HuH-7 (cell line): Measurements from ENCODE around the gene ZNF618.

ENCODE experiments used
- DNase-seq: peaks from one replicate; pipeline ENCODE4 v3.0.0; 2011; ENCODE audit warnings: low spot score

Gene ZNF618

GRCh38 chr9:113876151-113876992, at the start of gene ZNF618:
ZNF618 (plus strand) TSS chr9:113876309; CDS start chr9:113876381, 72 bp downstream.
- DNase-seq, result peak; percentile 49

DNA sequence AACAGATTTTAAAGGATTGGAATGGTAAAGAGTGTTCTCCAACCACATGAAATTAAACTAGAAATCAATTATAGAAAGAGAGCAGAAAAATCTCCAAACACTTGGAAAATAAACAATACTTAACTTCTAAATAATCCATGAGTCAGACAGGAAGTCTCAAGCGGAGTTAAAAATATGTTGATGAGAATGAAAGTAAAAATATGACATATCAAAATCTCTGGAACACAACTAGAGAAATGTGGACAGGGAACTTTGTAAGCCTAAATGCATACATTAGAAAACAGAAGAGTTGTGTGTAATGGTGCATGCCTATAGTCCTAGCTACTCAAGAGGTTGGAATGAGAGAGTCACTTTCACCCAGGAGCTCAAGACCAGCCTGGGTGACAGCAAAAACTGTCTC, 47.9 kb upstream of the ZNF618 start:
- no peak for DNase-seq

DNA sequence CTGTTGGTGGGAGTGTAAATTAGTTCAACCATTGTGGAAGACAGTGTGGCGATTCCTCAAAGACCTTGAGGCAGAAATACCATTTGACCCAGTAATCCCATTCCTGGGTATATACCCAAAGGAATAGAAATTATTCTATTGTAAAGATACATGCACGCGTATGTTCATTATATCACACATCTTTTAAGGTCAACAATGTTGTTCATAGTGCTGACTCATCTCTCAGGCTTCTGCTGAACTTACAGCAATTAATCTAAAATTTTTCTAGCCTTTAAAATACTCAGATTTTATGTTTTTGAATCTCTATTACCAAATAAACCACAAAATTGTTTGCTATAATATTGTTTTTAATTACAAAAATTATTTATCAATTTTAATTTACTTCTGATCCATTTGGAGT, 38.8 kb upstream of the ZNF618 start:
- no peak for DNase-seq

DNA sequence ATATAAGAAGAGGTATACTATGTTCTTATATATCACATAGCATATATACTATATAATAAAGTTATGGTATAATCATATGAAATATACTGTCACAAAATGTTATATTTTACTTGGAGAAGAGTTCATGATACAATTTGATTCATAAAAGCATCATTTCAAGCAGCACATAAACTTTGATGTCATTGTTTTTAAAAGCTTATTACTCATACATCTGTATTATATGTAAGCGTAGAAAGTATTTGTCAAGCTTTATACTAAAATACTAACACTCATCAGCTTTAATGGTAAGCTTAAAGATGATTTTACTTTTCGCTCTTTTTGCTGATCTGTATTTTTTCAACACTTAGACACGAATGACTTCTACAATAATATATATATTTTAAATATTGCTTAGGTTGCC, 34.0 kb upstream of the ZNF618 start:
- DNase-seq, result no peak

DNA sequence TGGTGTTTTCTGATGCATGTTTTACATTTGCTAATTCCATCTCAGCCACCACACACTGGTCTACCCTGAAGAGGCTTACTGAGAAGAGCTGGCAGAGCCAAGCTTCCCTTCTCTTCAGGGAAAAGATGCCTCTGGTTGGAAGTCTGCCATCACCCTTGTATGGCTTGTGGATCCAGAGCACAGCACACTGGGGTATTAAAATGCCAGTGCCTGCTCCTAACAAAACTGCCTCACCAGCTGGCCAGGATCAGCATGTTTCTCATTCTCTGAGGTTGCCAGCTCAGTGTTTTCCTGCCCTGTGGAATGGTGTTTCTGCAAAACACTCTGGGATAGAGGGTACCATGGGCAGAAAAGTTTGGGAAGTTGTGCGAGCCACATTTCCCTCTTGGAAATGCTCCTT, 31.6 kb upstream of the ZNF618 start:
- no peak for DNase-seq

DNA sequence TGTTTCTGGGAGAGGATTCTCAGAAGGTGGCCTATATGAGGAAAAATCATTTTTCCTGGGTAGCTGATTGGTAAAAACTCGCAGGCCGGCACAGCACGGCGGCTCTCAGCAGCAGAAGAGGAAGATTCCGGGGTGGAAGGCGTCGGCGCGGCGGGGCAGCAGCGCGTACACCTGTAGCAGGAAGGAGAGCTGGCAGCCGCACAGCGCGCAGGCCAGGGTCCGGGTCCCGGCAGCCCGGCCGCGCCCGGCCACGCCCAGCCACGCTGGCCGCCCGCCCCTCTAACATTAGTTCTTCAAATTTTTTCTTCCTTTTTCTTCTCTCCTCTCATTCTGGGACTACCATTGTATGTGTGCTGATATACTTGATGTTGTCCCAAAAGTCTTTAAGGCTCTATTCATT, 24.8 kb upstream of the ZNF618 start:
- DNase-seq, result no peak

- DNase-seq, result no peak
Measured at GRCh38 chr9:113851873-113852272, 24.2 kb upstream of the ZNF618 start.

DNA sequence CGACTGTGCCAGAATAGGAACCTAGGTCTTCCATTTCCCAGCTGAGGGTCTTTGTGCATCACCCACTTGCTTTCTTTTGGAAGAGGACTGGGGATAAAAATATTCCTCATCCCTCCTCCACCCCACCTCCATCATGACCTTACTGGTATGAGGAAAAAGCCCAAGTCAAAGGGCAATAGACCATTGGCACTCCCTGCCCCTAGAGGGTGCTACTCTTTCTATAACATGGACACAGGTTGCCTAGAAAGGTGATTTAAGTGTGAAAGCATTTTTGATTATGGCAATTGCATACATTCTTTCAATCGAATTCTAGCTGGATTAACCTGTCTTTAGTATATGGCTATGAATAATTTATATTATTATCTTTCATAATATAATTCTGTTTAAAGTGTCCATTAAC, 22.8 kb upstream of the ZNF618 start:
- peak; percentile 56 for DNase-seq

DNA sequence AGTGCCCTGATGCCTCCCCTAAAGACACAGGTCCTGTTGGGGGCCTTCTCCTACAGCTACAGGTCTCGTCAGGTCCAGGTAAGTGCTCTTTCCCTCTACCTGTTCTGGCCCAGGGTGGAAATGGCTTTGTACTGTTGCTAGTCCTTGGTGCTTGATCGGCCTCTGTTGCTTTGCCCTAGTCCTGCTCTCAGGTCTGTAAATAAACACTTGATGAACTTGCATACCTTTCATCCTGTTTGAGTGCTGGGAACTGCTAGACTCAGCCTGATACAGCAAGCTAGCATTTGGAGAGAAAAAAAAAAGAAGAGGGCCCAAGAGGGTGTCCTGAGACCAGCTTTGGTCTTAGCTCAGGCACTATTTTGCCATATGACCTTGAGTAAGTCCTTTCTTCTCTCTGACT, 21.8 kb upstream of the ZNF618 start:
- DNase-seq, result no peak

DNA sequence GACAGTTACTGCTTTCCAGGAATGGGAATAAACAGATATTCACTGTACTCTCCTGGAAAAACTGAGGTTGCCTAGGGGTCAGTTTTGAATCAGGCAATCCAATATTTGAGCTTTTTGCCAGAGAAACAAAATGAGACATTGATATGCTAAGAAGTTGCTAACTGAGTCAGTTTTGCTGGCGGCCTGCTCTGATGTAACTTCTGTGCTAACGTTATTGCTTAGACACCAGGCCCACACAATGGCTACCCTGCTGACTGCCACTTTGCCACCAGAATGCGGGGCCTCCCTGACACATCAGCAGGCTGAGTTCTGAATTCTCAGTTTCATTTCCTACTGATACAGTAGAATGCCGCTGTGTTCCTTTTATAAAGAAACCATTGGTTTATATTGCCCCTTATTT, 18.2 kb upstream of the ZNF618 start:
- no peak for DNase-seq

DNA sequence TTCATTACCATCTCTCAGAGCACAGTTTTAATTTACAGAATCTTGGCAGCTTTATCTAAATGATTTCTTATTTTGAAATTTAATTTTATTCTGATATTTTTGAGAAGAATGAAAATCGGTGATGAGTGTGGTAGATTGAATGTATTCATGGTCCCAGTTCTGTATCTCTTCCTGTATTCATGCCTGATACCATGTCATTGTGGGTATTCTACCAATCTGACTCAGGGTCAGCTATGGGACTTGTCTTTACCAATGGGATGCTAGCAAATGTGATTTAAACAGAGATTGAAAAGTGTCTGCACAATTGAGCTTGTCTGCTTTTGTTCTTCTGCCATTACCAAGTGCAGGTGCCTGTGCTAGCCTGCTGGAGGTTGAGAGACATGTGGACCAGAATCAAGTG, 17.8 kb upstream of the ZNF618 start:
- DNase-seq, result no peak

GRCh38 chr9:113863345-113863744, 12.8 kb upstream of the ZNF618 start:
- no peak for DNase-seq

DNA sequence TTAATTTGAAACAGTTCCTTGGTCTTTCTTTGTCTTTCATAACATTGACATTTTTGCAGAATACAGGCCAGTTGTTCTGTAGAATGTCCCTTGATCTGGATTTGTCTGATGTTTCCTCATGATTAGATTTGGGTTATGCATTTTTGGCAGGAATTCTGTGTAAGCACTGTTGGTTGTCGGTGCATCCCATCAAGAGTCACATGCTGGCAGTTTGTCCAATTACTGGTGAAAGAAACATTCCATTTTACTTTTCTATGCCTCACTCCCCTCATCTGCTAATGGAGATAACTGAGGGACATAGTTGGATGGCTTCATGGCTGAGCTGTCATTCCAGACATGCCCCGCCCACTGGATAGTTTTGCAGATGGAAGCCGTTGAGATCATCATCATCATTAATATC, 7.6 kb upstream of the ZNF618 start:
- DNase-seq, result no peak

DNA sequence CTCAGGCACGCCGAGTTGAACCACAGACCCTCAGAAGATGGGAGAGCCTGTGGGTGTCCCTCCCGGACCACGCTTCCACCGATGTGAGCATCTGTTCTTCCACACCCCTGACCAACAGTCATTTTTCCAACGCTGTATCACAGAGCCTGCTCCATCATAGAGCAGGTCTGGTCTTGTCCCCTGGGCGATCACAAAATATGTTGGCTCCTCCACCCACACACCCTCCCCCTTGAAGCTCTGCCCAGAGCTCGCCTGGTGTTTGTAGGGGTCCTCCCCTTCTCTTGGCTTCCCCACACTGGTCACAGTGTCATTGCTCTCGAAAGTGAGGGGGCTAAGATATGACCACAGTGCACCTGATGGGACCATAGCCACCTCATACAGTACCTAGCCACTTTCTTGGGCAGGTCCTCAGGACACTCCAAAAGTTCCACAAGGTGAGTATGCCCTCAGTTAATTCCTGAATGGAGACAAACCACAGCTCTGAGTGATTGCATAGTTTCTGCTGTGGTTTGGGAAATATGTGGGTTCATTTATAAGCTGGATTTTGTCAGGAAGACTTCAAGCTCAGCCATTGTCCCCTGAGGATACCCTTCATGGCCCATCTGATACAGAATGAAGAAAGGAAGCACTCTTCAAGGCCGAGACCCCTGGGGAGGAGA, 3.5 kb upstream of the ZNF618 start:
- DNase-seq, result no peak

- no peak for DNase-seq
Measured at GRCh38 chr9:113873446-113873845, 2.7 kb upstream of the ZNF618 start.

- DNase-seq, result no peak
Measured at GRCh38 chr9:113873926-113874325, 2.2 kb upstream of the ZNF618 start.

- DNase-seq, result peak; percentile 50
Measured at GRCh38 chr9:113875459-113876150, 504 bp upstream of the ZNF618 start.

DNA sequence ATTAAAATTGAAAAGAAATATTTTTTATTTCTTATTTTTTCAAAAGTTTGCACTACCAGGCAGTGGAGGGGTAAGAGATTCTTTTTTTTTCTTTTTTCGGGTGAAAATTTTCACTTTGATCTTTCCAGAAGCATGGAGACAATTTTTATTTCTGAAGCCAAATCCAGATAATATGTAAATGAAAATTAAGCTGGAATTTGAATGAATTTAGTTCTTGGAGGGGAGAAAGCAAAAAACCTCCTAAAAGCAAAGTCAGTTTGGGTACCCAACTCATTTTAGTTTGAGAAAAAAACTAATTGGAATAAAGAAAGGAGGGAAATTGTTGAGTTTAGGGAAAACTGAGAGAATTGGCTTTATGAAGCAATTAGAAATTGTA, 872 bp downstream of the ZNF618 start:
- DNase-seq, result no peak

DNA sequence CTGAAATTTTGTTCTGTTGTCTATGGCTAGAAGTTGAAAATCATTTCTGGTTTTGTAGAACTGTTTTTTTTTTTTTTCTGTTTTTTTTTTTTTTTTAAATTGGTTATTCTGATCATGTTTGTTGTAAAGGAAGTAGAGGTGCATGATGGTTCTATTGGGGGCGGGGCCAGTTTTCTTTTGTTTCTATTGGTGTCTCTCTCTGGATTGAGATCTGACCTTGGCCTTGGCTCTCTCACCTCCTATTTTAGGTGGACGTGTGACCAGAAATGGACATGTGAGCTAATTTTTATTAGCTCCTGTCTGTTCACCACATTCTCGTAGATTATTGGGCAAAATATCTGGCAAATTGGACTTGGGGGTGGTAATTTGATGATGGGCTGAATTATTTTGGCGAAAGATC, 3.2 kb downstream of the ZNF618 start:
- no peak for DNase-seq

DNA sequence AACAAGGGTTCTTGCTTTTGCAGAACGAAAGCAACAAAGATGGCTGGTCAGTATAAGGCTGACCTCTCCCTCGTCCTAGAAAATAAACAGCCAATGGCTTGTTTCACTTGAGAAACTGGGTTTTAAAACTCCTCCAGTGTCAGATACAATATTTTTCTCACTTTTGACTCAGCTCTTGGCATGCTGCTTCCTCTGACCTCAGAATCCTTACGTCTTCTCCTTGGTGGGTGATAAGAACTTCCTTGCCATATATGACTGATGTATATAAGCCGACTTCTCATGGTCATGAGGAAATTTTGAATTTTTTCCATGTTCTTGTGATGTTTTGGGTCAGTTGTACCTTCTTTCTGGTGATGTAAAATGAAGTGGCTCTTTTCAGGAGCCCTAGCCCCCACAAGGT, 3.8 kb downstream of the ZNF618 start:
- DNase-seq, result no peak

- no peak for DNase-seq
Measured at GRCh38 chr9:113882181-113882580, 6.1 kb downstream of the ZNF618 start.

DNA sequence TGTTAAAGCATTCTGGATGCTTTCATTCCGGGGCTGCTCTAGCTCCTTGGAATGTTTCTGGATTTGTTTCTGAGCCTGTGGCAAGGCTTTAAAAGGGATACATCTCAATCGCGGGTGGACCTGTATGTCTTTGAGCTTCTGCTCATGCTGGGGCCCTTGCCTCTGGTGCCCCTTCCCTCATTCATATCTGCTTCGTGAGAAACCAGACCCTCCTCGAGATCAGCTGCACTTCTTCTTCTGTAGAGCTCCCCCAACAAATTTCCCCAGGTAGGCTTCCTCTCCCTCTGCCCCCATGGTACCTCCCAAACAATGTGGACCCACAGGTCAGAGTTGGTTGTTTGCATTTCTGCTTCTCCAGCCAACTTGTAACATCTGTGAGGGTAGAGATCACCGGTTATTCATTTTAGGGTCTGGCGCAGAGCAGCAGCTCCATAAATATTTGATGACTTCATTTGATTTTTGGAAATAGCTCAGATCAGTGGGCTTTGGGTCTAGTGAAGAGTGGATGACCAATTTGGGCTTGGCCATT, 6.6 kb downstream of the ZNF618 start:
- no peak for DNase-seq
